AG10803 (cell line): ENCODE data around the gene TMEM63C.
"Not testable (repeated sequence)": the region's sequence is repeated elsewhere in the genome, so short reads cannot be mapped to it uniquely, and the experiment has no call there.

Experiments
- DNase-seq: peaks from one replicate; pipeline ENCODE4 v3.0.0; 2010; ENCODE audit warnings: low read depth
- H3K4me3 ChIP-seq: 2 replicates; pipeline ENCODE4 v1.5.1; 2011; ENCODE audit warnings: mild to moderate bottlenecking, low read length, control low read depth
- TF ChIP-seq, protein P1 (sequence below): conservative IDR thresholded peaks from 2 replicates; pipeline ENCODE4 v1.5.1; 2011; ENCODE audit warnings: mild to moderate bottlenecking, low read length, control low read depth, inconsistent platforms

The TMEM63C gene

GRCh38 chr14:77279719-77280118 is 98.1 kb downstream of the TMEM63C start:
- TF ChIP-seq, protein P1, sequence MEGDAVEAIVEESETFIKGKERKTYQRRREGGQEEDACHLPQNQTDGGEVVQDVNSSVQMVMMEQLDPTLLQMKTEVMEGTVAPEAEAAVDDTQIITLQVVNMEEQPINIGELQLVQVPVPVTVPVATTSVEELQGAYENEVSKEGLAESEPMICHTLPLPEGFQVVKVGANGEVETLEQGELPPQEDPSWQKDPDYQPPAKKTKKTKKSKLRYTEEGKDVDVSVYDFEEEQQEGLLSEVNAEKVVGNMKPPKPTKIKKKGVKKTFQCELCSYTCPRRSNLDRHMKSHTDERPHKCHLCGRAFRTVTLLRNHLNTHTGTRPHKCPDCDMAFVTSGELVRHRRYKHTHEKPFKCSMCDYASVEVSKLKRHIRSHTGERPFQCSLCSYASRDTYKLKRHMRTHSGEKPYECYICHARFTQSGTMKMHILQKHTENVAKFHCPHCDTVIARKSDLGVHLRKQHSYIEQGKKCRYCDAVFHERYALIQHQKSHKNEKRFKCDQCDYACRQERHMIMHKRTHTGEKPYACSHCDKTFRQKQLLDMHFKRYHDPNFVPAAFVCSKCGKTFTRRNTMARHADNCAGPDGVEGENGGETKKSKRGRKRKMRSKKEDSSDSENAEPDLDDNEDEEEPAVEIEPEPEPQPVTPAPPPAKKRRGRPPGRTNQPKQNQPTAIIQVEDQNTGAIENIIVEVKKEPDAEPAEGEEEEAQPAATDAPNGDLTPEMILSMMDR, result no peak
- H3K4me3 ChIP-seq, result no peak overlapping the region

DNA sequence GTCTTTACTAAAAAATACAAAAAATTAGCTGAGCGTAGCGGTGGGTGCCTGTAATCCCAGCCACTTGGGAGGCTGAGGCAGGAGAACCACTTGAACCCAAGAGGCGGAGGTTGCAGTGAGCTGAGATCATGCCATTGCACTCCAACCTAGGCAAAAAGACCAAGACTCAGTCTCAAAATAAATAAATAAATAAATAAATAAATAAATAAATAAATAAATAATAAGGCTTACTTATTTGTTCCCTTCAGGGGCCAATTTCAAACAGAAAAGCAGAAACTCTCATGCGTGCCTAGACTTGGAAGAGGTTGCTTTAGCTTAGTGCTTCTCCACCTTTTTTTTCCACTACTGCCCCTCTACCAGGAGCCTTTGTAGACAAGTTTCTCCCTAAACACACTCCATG is 99.3 kb downstream of the TMEM63C start:
- not testable (repeated sequence) for DNase-seq, H3K4me3 ChIP-seq

More at GRCh38 chr14:77279719-77280118, 98.1 kb downstream of the TMEM63C start:
- no peak for DNase-seq

GRCh38 chr14:77281852-77282410 is 100.3 kb downstream of the TMEM63C start:
- TF ChIP-seq, protein P1, result no peak
- H3K4me3 ChIP-seq, result no peak overlapping the region
- DNase-seq, result no peak

DNA sequence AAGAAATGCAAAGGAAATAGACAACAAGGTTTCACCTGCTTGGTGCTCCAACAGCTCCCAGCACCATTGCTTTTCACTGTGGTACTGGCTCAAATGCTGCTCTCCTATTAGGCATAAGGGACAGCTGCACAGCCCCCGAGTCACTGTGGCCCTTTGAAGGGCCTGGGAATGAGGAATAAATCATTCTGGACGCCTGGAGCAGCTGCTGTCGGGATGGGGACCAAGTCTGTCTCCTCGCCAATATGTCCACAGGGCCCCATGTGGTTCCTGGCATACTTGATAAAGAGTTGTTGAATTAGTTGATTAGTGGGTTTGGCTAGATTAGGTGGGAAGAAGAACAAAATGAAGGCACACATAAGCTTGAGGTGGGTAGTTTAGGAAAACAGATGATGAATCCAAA is 102.5 kb downstream of the TMEM63C start:
- H3K4me3 ChIP-seq, result no peak overlapping the region
- TF ChIP-seq, protein P1, result no peak
- no peak for DNase-seq

DNA sequence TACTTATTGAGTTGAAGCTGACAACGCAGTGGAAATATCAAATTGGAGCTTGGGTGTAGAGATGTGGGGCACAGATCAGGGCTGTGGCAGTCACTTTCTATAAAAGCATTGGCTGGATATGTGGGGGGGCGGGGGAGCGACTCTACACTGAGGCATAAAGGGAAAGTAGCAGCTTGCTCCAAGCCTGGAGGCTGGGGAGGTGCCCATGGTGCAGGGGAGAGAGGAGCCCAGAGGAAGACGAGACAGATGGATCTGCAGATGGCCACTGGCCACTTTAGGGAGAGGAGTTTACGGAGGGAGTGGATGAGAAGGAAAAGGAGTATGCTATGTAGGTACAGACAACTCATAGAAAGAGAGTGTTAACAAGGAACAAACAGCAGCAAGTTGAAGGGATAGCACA is 102.9 kb downstream of the TMEM63C start:
- TF ChIP-seq, protein P1, result no peak
- DNase-seq, result no peak
- no peak overlapping the region for H3K4me3 ChIP-seq

- no peak overlapping the region for H3K4me3 ChIP-seq
- TF ChIP-seq, protein P1, result no peak
- no peak for DNase-seq
Observed at GRCh38 chr14:77286576-77286975, 105.0 kb downstream of the TMEM63C start.

- no peak for DNase-seq
- H3K4me3 ChIP-seq, result no peak overlapping the region
- TF ChIP-seq, protein P1, result no peak
Observed at GRCh38 chr14:77290705-77291104, 109.1 kb downstream of the TMEM63C start.

GRCh38 chr14:77296155-77296554 is 114.6 kb downstream of the TMEM63C start:
- TF ChIP-seq, protein P1, result no peak
- H3K4me3 ChIP-seq, result no peak overlapping the region
- no peak for DNase-seq
